GM19324 (cell line): ENCODE measurements around the gene TMEM217.
A peak's percentile ranks its signal among the peaks of the same experiment; 100 is the strongest.

ENCODE experiments used
- ATAC-seq: cut with Tn5 transposase; IDR thresholded peaks from one replicate; pipeline ENCODE4 v1.9.1; 2021; ENCODE audit warnings: mild to moderate bottlenecking, moderate library complexity; ENCODE audit not compliant: unreplicated experiment, low FRiP score

TMEM217 gene

GRCh38 chr6:37170273-37171200, 87.4 kb downstream of the TMEM217 start:
- ATAC-seq = peak; percentile 41

GRCh38 chr6:37169496-37170272, 88.3 kb downstream of the TMEM217 start, which contains the start of gene PIM1:
TSS of gene PIM1 (plus strand) at chr6:37170152. CDS start at chr6:37170576, 424 bp downstream.
- ATAC-seq = peak; percentile 72

GRCh38 chr6:37168811-37169495, 89.0 kb downstream of the TMEM217 start:
- no peak for ATAC-seq

GRCh38 chr6:37168163-37168758, 89.7 kb downstream of the TMEM217 start:
- no peak for ATAC-seq

GRCh38 chr6:37162740-37163139, 95.2 kb downstream of the TMEM217 start:
- ATAC-seq = no peak
